GM12878 (cell line): ENCODE results near the gene OSBPL10. TPM values are rescaled to one million over a fixed set of nuclear protein-coding genes. Genes with fewer than 3 reads are reported as not detected.

Experiments used
- ATAC-seq: fragments of 200-7000 bp; cut with Tn5 transposase; 3 replicates; pipeline ENCODE4 v1.9.1; 2020; ENCODE audit warnings: mild to moderate bottlenecking, moderate library complexity
- BruUV-seq: library from RNA; stranded (reverse); fragments of 400-500 nt; replicated peaks from 2 replicates; lab custom pipeline; 2021; lab: Mats Ljungman, UMichigan
- CTCF ChIA-PET: fragments of 300-600 bp; sonication (Branson Sonifier 250); formaldehyde crosslinking; extraction: SDS; loops from one replicate; lab custom pipeline; 2021; ENCODE audit warnings: inconsistent platforms; lab: Yijun Ruan, JAX
- POLR2A ChIA-PET: fragments of 350-600 bp; formaldehyde crosslinking; extraction: SDS; loops from one replicate; lab custom pipeline; 2021; ENCODE audit warnings: inconsistent platforms; lab: Charles Lee
- RAD21 ChIA-PET: fragments of 300-600 bp; sonication (Branson Sonifier 250); formaldehyde crosslinking; loops from one replicate; lab custom pipeline; 2023; ENCODE audit warnings: antibody characterized with exemption; ENCODE audit not compliant: unreplicated experiment; lab: Charles Lee
- SMC1A ChIA-PET: fragments of 300-600 bp; sonication (Branson Sonifier 250); formaldehyde crosslinking; loops from one replicate; lab custom pipeline; 2023; ENCODE audit not compliant: unreplicated experiment, uncharacterized antibody; lab: Charles Lee
- DNase-seq: peaks from one replicate; pipeline ENCODE4 v3.0.0-alpha.2; 2011; ENCODE audit warnings: low read depth, low spot score
- FAIRE-seq: peaks from 3 replicates; lab custom pipeline; 2011; peaks lifted over from hg19 to GRCh38; lab: Jason Lieb, UNC
- H2AFZ ChIP-seq: 2 replicates; pipeline ENCODE4 v1.6.0; 2011; ENCODE audit warnings: low read depth, low read length, control low read depth; ENCODE audit not compliant: control insufficient read depth
- H3K27ac ChIP-seq: 2 replicates; pipeline ENCODE4 v1.5.1; 2011; ENCODE audit warnings: control low read depth; ENCODE audit not compliant: control insufficient read depth, insufficient read depth
- H3K27me3 ChIP-seq, 2 experiments: replicated peaks in 1 of 2; 2 replicates each; pipeline versions ENCODE4 v1.6.0 to v1.6.1; 2011; ENCODE audit warnings: low read length in 1 of 2; ENCODE audit not compliant: control insufficient read depth in 2 of 2, insufficient read depth in 2 of 2
- H3K36me3 ChIP-seq, 2 experiments: 2 replicates each; pipeline ENCODE4 v1.5.1; 2011; ENCODE audit warnings: low read length in 1 of 2; ENCODE audit not compliant: control insufficient read depth in 2 of 2, insufficient read depth in 2 of 2
- H3K4me1 ChIP-seq: 2 replicates; pipeline ENCODE4 v1.6.1; 2011; ENCODE audit warnings: mild to moderate bottlenecking, low read length, moderate library complexity, mixed read lengths; ENCODE audit not compliant: control insufficient read depth, insufficient read depth
- H3K4me2 ChIP-seq: 2 replicates; pipeline ENCODE4 v1.6.0; 2011; ENCODE audit warnings: control low read depth; ENCODE audit not compliant: control insufficient read depth, insufficient read depth
- H3K4me3 ChIP-seq: fragments of 200-600 bp; sonication (generic); 2 replicates; pipeline ENCODE4 v1.5.1; 2016
- H3K79me2 ChIP-seq: 2 replicates; pipeline ENCODE4 v1.6.0; 2011; ENCODE audit warnings: low read length; ENCODE audit not compliant: control insufficient read depth, insufficient read depth
- H3K9ac ChIP-seq: 2 replicates; pipeline ENCODE4 v1.8.0; 2011; ENCODE audit warnings: low read length, control low read depth, mixed read lengths; ENCODE audit not compliant: control insufficient read depth, insufficient read depth
- H3K9me3 ChIP-seq: replicated peaks from 3 replicates; pipeline ENCODE4 v1.5.1; 2011; ENCODE audit warnings: mild to moderate bottlenecking, low read length; ENCODE audit not compliant: control insufficient read depth, insufficient read depth
- H4K20me1 ChIP-seq: 2 replicates; pipeline ENCODE4 v1.6.0; 2011; ENCODE audit not compliant: control insufficient read depth, insufficient read depth
- ATF3 ChIP-seq: IDR thresholded peaks from 2 replicates; pipeline ENCODE4 v1.6.1; 2011; ENCODE audit warnings: low read depth, mild to moderate bottlenecking, low read length, moderate library complexity, borderline replicate concordance; ENCODE audit errors: extremely low read depth
- BRCA1 ChIP-seq: IDR thresholded peaks from 2 replicates; pipeline ENCODE4 v1.6.1; 2011; ENCODE audit warnings: low read depth, low read length, improper control_type of control experiment
- CEBPZ ChIP-seq: fragments of 150-350 bp; IDR thresholded peaks from 2 replicates; pipeline ENCODE4 v1.6.1; 2016; ENCODE audit warnings: low read depth, low read length
- CREB1 ChIP-seq: IDR thresholded peaks from 2 replicates; pipeline ENCODE4 v1.6.1; 2012; ENCODE audit warnings: low read depth, mild to moderate bottlenecking, inconsistent platforms
- DPF2 ChIP-seq: fragments of 450-650 bp; IDR thresholded peaks from 2 replicates; pipeline ENCODE4 v1.6.1; 2017; ENCODE audit warnings: mild to moderate bottlenecking
- EED ChIP-seq: sonication (generic); IDR thresholded peaks from 2 replicates; pipeline ENCODE4 v1.6.1; 2016; ENCODE audit warnings: antibody characterized with exemption, low read depth
- IKZF2 ChIP-seq, 2 experiments: fragments of 450-650 bp; IDR thresholded peaks; 2 replicates each; pipeline ENCODE4 v1.6.1; 2017; ENCODE audit warnings: mild to moderate bottlenecking in 2 of 2, moderate library complexity in 2 of 2
- KAT2A ChIP-seq: conservative IDR thresholded peaks from 2 replicates; pipeline ENCODE4 v1.6.1; 2011; ENCODE audit warnings: low read depth, low read length; ENCODE audit not compliant: control insufficient read depth
- NFIC ChIP-seq: IDR thresholded peaks from 2 replicates; pipeline ENCODE4 v1.6.1; 2012; ENCODE audit warnings: low read depth, mild to moderate bottlenecking, inconsistent platforms, low read length, moderate library complexity
- NR2C2 ChIP-seq: IDR thresholded peaks from 2 replicates; pipeline ENCODE4 v1.6.1; 2011; ENCODE audit warnings: borderline replicate concordance, low read depth; ENCODE audit not compliant: control insufficient read depth, insufficient read length
- PAX8 ChIP-seq: fragments of 450-650 bp; IDR thresholded peaks from 2 replicates; pipeline ENCODE4 v1.6.1; 2017; ENCODE audit warnings: mild to moderate bottlenecking, moderate library complexity
- RFX5 ChIP-seq: IDR thresholded peaks from 2 replicates; pipeline ENCODE4 v1.6.1; 2011; ENCODE audit warnings: low read depth, low read length, improper control_type of control experiment
- SIX5 ChIP-seq: IDR thresholded peaks from 2 replicates; pipeline ENCODE4 v1.6.1; 2011; ENCODE audit warnings: mild to moderate bottlenecking, low read depth, low read length, moderate library complexity; ENCODE audit not compliant: severe bottlenecking
- SPI1 ChIP-seq: IDR thresholded peaks from 2 replicates; pipeline ENCODE4 v1.6.1; 2011; ENCODE audit warnings: low read depth, mild to moderate bottlenecking, low read length, moderate library complexity, borderline replicate concordance; ENCODE audit not compliant: insufficient read depth
- SREBF1 ChIP-seq: IDR thresholded peaks from 2 replicates; pipeline ENCODE4 v1.6.1; 2012; ENCODE audit warnings: mild to moderate bottlenecking, low read length
- ZNF592 ChIP-seq: fragments of 450-650 bp; IDR thresholded peaks from 2 replicates; pipeline ENCODE4 v1.6.1; 2017; ENCODE audit warnings: mild to moderate bottlenecking, moderate library complexity
- ZNF622 ChIP-seq: fragments of 450-650 bp; IDR thresholded peaks from 2 replicates; pipeline ENCODE4 v1.6.1; 2017; ENCODE audit warnings: mild to moderate bottlenecking, inconsistent platforms
- WGBS: methylation state at CpG from one replicate; pipeline ENCODE4 v1.1.6; 2016; ENCODE audit warnings: low lambda C conversion rate; ENCODE audit not compliant: insufficient replicate concordance, insufficient coverage; ENCODE audit errors: missing lambda C conversion rate; 5-methylcytosine and 5-hydroxymethylcytosine counted together
- in situ Hi-C: fragments of 300-500 bp; cut with MboI; formaldehyde crosslinking; loops from 9 replicates; pipeline ENCODE4 v1.14.3; 2018; ENCODE audit warnings: mixed read lengths
- intact Hi-C: fragments of 100-400 bp; cut with micrococcal nuclease; formaldehyde crosslinking; loops from one replicate; pipeline ENCODE4 v1.14.2; 2022; ENCODE audit not compliant: unreplicated experiment
- polyA plus RNA-seq, 11 experiments: library from polyadenylated mRNA; depleted of rRNA in 4 of 11; unstranded in 6 of 11; stranded (reverse) in 5 of 11; fragments of >200 nt; fragmentation: Nextera tagmentation in 4 of 11; fragmentation: Illumina TruSeq in 1 of 11; extraction: Ambion mirVana in 4 of 11; extraction: Trizol in 1 of 11; gene quantifications; 1 replicate in 1 of 11; 2 replicates in 10 of 11; pipeline versions ENCODE4 v1.2.1 to v1.2.3, GENCODE V29; 2011 to 2016; ENCODE audit warnings: inconsistent platforms in 2 of 11, missing spikeins in 2 of 11, low read depth in 1 of 11
- total RNA-seq, 4 experiments: library from RNA; depleted of rRNA in 3 of 4; stranded (reverse); fragments of >200 nt in 3 of 4; fragmentation: Illumina TruSeq in 1 of 4; extraction: Trizol in 1 of 4; gene quantifications; 2 replicates each; pipeline versions ENCODE4 v1.2.1 to v1.2.3, GENCODE V29; 2013 to 2021

The OSBPL10 gene
- total and polyA plus RNA-seq, 10 of the 15 experiments (the other 5 are each of a cell fraction or from before 2014, with no cell fraction given), result 0.03 to 0.25 (median 0.09) TPM; not detected in 5

GRCh38 chr3:31952205-31952604 is 28.9 kb downstream of the OSBPL10 start (continued):
- TF ChIP-seq CEBPZ (no peak), SPI1 (peak; percentile 81; the same call in 1 of the 2 replicates), CREB1 (no peak), SIX5 (no peak), NFIC (peak; percentile 20; the same call in 1 of the 2 replicates)
- TF ChIP-seq, all 136 proteins: peak for 9

GRCh38 chr3:31948280-31948679 is 32.8 kb downstream of the OSBPL10 start:
- Histone ChIP-seq H3K27me3 (peaks cover 0 to 5% of the 10 kb centered on the region in 2 experiments; a peak in 2 of 4 replicates), H3K9me3 (no peaks in the 10 kb centered on the region; the same call in 1 of the 3 replicates), H3K4me3 (no peak overlapping the region), H3K9ac (no peak overlapping the region), H3K4me2 (no peak overlapping the region), H3K4me1 (peaks cover 8% of the 10 kb centered on the region), H3K36me3 (no peaks in the 10 kb centered on the region), H4K20me1 (no peaks in the 10 kb centered on the region; the same call in 1 of the 2 replicates), H3K79me2 (no peaks in the 10 kb centered on the region), H2AFZ (no peak overlapping the region), H3K27ac (no peak overlapping the region)
- ChIA-PET CTCF (no interaction called here), SMC1A (no interaction called here), RAD21 (no interaction called here), POLR2A (no interaction called here)
- no TSS peak for BruUV-seq
- intact Hi-C loops (no loop called here), in situ Hi-C loops (no loop called here)
- no peak for DNase-seq
- FAIRE-seq, result no peak
- WGBS, result 53% methylated on average over 6 of the region's 6 CpGs
- no peak for ATAC-seq
- no peak for TF ChIP-seq IKZF2 (IDR thresholded peaks at IDR 0.05)
- TF ChIP-seq KAT2A, result no peak
- no peak for TF ChIP-seq ZNF592
- no peak for TF ChIP-seq ZNF622
- no peak for TF ChIP-seq NR2C2
- no peak for TF ChIP-seq DPF2
- no peak for TF ChIP-seq RFX5
- TF ChIP-seq EED, result no peak
- TF ChIP-seq PAX8, result no peak
- TF ChIP-seq BRCA1, result no peak
- no peak for TF ChIP-seq ATF3
- TF ChIP-seq SREBF1, result no peak
